GM21360 (cell line): ENCODE measurements around the gene LRRC57.

Experiments
- ATAC-seq: cut with Tn5 transposase; IDR thresholded peaks from one replicate; pipeline ENCODE4 v1.9.1; 2021; ENCODE audit warnings: mild to moderate bottlenecking, moderate library complexity; ENCODE audit not compliant: unreplicated experiment

Gene LRRC57

DNA sequence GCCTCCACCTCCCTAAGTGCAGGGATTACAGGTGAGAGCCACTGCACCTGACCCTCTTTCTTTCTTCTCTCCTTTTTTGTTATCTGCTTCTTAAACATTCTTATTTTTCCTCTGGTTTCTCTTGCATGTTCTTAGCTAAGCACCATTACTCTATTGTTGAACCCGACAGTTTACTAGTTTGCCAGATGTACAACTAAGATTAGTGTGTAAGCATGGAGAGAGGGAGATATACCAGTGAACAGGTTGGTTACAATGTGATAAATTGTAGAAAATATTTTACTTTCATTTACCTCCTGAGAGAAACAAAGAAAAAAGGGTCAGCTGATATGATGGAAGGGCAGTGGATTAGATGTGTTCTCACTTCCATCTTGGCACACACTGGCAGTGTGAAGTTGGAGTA lies 5.0 kb upstream of the LRRC57 start:
- no peak for ATAC-seq

- ATAC-seq = no peak
These were observed 1.3 kb upstream of the LRRC57 start for GRCh38 chr15:42549741-42550392.

DNA sequence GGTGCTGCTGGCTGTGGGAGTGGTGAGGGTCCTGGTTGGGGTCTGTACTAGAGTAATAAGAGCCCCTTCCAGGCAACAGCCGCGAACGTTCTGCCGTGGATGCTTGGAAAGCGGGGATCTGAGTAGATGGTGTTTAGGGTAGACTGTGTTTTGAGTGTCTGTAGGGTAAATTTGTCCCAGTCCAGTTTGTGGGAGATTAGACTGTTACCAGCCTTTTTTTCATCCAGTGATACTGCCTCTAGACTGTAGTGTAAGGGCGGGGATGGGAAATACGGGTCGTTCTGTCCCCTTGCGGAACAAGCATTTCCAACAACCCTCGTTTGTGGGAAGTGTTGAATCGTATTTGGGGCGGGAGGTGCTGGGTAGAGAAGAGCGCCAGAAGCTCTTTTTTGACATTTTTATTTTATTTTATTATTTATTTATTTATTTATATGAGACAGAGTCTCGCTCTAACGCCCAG lies 469 bp upstream of the LRRC57 start:
- peak; percentile 20 for ATAC-seq

DNA sequence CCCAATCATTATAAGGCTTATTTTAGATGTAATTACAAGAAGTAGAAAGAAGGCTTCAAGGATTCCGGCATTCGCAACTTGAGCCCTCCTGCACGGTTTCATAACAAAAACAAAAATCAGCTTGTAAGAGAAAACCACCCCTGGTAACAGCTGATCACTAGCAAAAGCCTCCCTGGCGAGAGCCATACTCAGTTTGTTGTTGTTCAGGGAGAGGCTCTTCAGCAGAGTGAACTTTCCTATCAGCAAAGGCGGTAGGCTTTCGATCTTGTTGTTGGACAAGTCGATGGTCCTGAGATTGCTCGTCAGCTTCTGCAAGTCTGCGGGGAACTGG lies 710 bp downstream of the LRRC57 start:
- peak; percentile 5 for ATAC-seq

GRCh38 chr15:42544853-42545629 lies 3.6 kb downstream of the LRRC57 start:
- no peak for ATAC-seq

DNA sequence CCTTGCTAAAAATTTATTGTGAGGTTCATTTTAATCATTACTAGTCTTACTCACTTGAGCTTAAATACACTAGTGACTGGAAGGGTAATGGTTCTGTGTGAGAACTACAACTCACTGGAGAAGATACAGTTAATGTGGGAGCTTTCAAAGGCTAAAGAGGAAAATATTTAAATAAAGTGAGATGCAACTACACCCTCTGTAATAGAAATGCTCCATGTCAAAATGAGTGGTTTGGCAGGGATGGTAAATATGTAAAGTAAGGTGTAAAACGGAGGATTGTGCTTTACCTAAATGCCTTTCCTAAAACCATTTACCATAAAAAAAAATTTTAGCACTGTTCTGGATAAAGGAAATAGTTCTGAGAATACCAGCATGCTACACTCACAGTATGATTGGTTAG lies 15.3 kb downstream of the LRRC57 start:
- no peak for ATAC-seq

DNA sequence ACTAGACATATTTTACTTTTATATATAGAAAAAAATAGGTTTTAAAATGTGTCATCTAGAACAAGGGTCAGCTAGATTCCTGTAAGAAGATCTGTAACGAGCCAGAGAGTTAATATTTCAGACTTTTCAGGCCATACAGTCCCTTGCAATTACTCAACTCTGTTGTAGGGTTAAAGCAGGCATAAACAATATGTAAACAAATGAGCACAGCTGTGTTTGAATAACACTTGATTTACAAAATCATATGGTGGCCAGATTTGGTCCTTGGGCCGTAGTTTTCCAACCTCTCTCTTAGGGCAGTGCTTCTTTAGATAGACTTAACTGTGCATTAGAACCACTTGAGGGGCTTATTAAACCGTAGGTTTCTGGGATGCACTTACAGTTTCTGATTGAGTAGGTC lies 19.6 kb downstream of the LRRC57 start:
- ATAC-seq = no peak

DNA sequence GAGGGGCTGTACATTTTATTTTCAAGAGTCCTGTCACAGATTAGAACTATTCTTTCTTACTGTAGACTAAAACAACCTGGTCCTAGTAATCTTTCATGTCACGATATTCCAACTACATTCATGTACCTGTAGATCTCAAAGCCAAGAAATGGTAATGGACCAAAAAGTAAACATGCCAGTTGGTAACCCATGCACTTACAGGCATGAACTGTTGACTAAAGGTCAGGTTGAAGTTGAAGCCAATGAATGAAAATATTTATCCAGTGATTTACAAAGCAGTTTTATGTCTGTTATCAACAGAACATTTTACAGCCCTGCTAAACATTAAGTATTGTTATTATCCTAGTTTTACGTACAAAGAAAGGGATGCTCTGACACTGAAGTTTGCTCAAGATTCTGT lies 25.3 kb downstream of the LRRC57 start:
- no peak for ATAC-seq

DNA sequence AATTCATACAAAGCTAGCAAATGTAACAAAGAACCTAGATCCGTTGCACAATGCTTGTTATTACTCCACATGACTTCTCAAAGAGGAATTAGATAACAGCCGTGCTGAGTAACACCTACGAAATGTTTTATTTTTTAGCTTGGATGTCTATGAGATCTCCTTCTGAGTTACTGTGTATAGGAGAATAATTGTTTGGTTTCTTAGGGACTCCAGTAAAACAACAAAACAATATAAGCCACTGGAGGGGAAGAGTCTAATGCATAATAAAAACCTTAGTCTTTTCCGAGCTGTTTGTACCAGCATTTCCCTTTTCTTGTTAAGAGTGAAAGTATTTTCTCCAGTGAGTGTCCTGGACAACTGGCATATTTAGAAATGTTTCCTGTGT lies 37.6 kb downstream of the LRRC57 start:
- no peak for ATAC-seq

- no peak for ATAC-seq
These were observed 38.2 kb downstream of the LRRC57 start for GRCh38 chr15:42510258-42511006.

DNA sequence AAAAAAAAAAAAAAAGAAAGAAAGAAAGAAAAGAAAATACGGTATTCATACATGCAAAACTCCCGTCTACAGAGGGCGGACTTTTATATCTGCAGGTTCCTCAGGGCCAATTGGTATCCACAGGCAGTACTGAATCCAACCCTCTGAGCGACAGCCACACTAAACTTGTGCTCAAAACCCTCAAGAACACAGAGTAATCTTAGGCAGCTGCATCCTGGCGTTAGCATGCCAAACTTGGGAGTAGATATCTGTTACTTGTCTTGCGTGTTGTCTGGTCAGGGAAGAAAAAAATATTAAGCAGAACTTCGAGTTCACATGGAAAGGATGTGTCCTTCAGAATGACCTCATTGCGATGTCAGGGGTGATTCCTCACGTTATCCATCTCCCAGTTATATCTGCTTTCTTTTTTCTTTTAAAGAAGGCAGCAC lies 40.3 kb downstream of the LRRC57 start:
- ATAC-seq = no peak

GRCh38 chr15:42507514-42507913 lies 41.1 kb downstream of the LRRC57 start:
- no peak for ATAC-seq

GRCh38 chr15:42504631-42505030 lies 44.0 kb downstream of the LRRC57 start:
- peak; percentile 13 for ATAC-seq

- no peak for ATAC-seq
These were observed 44.8 kb downstream of the LRRC57 start for GRCh38 chr15:42503825-42504224.

DNA sequence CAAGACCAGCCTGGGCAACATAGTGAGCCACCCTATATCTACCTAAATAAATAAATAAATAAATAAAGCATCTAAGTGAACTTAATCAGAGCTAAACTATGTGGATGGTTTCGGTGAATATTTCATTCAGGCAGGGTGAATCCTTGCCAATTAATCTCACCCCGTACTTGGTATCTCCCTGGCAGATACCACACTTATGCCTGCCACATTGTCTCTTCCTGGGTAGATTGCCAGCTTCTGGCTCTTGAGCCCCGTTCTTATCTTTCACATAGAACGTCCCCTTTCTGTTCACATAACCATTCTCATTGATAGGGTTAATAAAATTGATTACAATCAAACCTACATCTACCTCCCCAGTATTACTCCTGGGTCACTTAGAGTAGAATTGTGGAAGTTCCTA lies 46.1 kb downstream of the LRRC57 start:
- no peak for ATAC-seq

DNA sequence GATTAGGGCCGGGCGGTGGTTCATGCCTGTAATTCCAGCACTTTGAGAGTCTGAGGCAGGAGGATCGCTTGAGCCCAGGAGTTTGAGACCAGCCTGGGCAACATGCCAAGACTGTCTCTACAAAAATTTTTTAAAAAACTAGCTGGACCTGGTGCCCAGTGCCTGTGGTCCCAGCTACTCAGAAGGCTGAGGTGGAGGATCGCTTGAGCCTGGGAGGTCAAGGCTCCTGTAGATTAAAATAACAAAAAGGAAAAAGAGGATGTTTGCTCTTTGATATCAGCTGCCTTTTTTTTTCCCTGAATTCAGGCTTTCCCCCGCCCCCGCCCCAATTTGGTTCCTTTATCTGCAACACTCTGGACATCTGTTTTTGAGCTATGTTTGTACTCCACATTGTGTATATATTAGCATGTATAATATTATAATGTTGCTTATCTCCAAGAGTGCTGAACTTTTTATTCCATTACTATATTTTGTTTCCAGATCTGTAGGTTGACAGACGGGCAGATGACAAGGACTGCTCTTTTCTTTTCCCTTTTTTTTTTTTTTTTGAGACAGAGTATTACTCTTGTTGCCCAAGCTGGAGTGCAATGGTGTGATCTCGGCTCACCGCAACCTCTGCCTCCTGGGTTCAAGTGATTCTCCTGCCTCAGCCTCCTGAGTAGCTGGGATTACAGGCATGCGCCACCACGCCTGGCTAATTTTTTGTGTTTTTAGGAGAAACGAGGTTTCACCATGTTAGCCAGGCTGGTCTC lies 48.6 kb downstream of the LRRC57 start:
- no peak for ATAC-seq

DNA sequence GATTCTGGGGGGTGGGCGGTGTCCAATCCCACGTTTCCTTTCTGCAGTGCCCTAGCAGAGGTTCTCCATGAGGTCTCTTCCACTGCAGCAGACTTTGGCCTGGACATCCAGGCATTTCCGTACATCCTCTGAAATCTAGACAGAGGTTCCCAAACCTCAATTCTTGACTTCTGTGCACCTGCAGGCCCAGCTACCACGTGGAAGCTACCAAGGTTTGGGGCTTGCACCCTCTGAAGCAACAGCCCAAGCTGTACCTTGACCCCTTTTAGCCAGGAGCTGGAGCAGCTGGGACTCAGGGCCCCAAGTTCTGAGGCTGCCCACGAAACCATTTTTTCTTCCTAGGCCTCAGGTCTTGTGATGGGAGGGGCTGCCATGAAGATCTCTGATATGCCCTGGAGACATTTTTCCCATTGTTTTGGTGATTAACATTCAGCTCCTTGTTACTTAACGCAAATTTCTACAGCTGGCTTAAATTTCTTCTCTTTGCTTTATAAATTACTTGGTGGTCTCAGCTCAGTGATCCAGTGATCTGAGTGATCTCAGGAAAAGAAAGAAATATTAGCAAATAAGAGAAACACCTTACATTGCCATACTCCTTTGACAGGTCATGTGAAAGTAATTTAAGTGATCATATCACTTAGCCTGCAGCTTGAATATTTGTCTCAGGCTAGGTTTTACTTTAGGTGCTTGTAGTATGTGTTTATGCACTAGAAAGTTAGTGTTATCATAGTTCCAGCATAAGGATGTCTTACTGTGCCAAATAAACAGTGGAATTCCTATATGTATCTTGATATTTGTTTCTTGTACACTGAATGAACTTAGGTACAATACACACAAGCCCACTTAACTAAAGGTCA lies 50.2 kb downstream of the LRRC57 start:
- ATAC-seq = no peak

DNA sequence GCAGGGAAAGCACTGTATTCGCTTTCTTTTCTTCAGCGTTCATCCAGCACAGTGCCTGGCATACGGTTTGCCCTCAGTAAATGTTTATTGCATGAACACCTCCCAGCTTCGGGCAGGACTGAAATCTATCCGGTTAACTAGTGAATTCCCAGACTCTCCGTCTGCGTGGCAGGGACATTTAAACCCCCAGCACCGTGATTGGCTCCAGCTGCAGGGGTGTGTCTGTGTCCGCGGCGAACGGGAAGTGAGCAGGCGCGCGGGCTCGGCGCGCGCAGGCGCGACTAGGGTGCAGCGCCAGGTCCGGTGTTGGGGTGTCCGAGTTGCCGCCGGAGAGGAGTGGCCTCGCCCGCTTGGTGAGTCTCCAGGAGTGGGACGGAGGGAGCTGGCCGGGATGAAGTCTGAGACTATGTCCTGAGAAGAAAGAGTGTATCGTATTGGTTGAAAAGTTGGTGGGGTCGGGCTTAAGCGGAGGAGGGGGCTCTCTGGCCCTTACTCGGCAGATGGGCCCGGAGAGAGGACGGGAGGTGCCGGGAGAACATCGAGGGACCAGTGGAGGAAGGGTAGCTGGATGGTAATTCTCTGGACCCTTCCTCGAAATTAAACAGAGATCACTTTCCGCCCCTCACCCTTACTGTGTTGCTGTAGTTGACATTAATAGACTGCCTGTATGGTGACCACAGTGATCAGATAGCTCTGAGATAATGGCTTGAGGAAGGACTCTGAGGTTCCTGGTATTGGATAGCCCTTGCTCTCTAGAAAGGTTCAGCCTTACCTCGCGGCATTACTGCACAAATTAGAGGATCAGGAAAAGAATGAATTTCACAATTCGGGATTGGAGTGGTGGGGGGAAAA lies 53.0 kb downstream of the LRRC57 start, which contains the start of gene SNAP23:
Gene SNAP23, plus strand, starts transcription at position 274 of the 852 bp plus-strand sequence. CDS start 16,213 bp downstream, outside the sequence.
- peak; percentile 63 for ATAC-seq

- ATAC-seq = no peak
These were observed 53.6 kb downstream of the LRRC57 start for GRCh38 chr15:42494998-42495360.
